HG02763 (cell line): ENCODE results near the gene ARL9.
"Not testable (repeated sequence)": the region's sequence is repeated elsewhere in the genome, so short reads cannot be mapped to it uniquely, and the experiment has no call there.

Experiments
- ATAC-seq: cut with Tn5 transposase; IDR thresholded peaks from one replicate; pipeline ENCODE4 v1.9.1; 2021; ENCODE audit warnings: mild to moderate bottlenecking, moderate library complexity; ENCODE audit not compliant: unreplicated experiment

Gene ARL9, protein sequence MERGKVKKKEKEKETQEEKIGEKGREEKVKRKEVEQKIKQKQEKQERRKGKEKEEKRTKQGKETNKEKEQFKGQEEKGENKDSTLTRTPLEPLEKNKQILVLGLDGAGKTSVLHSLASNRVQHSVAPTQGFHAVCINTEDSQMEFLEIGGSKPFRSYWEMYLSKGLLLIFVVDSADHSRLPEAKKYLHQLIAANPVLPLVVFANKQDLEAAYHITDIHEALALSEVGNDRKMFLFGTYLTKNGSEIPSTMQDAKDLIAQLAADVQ

DNA sequence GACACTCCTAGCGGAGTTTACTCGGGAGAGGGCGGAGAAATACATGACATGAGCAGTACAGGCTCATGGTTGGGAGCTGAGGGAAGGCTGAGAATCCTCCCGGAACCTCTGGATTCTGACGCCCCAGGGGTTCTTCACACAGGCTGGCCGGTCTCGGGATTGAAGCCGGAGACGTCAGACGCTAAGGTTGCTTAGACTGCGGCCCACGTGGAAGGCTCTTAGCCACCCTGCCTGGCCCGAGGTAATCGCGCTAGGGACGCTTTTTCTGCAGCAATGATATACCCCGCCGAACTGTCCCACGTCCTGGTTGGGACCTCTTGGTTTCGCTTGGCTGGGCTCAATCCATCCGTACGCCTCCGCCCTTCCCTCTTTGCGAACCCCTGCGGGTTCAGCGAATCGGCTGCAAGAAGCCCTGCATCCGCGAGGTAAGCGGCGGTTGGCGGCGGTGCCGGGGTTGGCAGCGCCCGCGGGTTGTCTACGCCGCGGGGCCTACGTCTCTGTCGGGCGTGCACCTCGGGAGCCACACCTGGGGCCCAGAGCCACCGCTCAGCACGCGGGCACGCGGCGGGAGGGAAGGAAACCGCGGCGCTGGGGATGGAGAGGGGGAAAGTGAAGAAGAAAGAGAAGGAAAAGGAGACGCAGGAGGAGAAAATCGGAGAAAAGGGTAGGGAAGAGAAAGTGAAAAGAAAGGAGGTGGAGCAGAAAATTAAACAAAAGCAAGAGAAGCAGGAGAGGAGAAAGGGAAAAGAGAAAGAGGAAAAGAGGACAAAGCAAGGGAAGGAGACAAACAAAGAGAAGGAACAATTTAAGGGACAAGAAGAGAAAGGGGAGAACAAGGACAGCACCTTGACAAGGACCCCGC lies at the start of gene ARL9:
ARL9 (plus strand) TSS at position 523 of the 862 bp plus-strand sequence; CDS start at position 595, 72 bp downstream.
- ATAC-seq, result peak; percentile 64

DNA sequence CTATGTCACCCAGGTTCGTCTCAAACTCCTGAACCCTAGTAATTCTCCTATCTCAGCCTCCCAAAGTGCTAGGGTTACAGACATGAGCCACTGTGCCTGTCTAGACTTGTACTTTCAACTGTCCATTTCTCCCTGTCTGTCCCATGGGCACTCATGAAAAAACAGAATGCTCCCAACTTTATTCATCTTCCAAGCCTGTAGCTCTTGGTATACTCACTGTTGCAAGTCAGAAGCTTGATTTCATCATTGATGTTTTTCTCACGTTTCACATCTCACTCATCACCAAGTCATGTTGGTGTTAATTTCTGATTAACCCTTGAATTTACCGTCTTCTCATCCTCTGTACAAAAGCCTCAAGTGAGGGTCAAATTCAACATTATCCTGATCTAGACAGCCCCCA lies 45.5 kb upstream of the ARL9 start:
- ATAC-seq, result no peak

DNA sequence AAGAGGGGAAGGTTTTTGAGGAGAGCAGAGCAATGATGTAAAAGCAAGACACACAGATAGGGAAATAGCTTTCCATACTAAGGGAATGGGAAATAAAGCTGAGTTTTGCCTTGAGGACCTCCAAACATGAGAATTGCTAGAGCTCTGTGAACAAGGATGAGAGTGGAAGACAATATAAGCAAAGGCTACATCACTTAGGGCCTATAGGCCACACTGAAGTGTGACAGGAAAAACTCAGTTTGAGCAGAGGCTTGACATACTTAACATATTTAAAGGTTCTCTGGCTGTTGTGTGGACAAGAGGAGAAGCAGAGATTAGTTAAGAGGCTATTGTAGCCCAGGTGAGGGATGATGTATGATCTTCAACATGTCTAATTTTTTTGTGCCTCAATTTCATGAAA lies 43.4 kb upstream of the ARL9 start:
- no peak for ATAC-seq

DNA sequence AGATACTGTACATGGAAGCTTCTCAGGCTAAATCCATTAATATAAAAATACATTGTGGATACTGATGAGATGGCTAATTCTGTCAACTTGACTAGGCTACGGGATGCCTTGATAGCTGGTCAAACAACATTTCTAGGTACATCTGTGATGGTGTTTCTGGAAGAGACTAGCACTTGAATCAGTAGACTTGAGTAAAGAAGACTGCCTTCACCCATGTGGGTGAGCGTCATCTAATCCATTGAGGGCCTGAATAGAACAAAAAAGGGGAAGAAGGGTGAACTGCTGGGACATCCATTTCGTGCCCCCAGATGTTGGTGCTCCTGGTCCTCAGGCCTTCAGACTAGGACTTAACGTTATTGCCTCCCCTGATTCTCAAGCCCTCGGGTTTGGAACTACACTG lies 41.9 kb upstream of the ARL9 start:
- no peak for ATAC-seq

DNA sequence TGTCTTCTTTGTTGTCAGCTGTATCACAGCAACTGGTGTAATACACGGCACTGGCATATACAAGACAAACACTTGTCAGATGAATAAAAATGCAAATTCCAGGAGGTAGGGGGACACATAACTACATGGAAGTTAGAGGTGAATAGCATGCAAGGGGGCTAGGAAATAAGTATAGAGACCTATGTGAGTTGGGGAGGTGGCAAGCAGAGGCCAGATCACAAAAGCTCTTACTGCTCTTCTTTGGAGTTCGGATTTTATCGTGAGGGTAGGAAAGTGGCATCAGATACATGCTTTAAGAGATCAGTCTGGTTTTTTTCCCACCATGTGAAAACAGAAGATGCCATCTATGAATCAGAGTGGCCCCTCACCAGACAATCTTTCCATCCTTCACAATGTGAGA lies 41.0 kb upstream of the ARL9 start:
- no peak for ATAC-seq

DNA sequence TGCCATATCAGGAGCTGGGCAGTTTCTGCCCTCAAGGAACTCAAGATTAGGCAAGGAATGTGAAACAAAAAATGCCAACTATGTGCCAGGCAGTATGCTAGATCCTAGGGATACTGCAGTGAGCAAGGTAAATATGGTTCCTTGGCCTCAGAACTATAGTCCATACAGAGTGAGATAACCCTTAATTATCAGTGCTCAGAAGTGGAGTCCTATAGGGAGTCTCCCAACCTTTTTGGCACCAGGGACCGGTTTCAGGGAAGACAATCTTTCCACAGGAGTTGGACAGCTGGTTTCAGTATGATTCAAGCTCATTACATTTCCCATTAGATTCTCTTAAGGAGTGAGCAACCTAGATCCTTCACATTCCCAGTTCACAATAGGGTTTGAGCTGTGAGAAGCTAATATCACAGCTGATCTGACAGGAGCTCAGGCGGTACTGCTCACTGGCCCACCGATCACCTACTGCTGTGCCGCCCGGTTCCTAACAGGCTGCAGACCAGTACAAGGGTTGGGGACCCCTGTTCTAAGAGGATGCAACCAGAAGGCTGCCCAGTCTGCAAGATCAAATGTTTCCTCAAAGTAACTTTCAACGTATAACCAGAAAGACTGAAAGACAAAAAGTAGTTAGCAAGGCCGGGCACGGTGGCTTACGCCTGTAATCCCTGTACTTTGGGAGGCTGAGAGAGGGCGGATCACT lies 39.8 kb upstream of the ARL9 start:
- no peak for ATAC-seq

DNA sequence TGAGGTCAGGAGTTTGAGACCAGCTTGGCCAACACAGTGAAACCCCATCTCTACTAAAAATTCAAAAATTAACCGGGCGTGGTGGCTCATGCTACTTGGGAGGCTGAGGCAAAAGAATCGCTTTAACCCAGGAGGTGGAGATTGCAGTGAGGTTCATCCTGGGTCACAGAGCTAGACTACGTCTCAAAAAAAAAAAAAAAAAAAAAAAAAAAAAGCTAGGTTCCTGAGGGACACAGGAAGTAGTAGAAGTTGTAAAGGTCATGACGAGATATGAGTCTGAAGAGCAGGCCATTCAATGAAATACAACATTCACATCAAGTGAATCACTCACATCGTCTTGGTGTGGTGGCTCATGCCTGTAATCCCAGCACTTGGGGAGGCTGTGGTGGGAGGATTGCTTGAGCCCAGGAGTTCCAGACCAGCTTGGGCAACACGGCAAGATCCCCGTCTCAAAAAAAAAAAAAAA lies 39.3 kb upstream of the ARL9 start:
- not testable (repeated sequence) for ATAC-seq

DNA sequence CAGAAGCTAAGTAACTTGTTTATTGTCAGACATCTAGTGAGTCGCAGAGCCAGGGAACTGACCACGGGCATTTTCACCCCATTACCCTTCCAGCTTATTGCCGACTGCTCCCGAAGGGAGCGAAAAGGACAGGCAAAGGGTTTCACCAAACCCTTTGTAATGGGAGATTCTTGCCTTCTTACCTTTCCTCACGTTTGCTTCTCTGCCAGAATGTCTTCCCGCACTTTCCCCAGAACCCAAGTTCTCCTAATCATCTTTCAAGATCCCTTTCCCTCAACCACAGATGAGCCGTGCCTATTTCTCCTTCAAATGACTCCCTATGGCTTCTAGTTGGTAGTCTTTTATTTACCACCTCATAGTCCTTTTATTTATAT lies 38.7 kb upstream of the ARL9 start:
- ATAC-seq, result no peak

DNA sequence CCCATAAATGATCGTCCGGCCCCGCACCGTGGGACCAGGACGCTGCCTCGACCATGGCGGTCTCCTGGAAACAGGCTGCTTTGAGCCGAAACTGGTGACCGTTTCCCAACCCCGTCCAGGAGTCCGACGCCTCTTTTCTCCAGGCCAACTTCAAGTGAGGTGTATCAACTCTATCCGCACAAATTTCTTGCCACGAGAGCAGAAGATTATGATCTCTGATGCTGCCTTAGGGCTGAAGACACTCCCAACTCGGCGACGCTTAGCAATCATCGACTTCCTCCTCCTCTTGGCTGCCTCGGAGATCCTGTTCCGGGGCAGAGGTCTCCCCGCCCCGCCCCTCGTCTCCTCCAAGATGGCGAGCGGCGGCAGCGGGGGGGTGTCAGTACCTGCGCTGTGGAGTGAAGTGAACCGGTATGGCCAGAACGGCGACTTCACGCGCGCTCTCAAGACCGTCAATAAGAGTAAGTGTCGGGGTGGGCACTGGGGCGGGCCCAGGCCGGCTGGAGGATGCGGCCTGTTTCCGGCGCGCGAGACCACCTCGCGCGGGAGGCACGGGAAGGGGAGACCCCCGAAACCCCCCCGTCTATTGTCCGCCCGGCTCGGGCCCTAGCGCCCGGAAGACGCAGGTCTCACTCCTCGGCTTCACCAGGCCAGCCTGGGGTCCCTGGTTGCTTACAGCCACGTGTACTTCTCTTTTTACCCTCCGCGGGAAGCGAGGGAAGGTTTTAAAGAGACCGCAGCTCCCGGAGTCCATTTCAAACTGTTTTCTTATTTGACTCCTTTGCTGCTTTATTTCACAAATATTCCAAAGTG lies 38.1 kb upstream of the ARL9 start, which contains the start of gene SRP72:
SRP72 (plus strand) TSS at position 334 of the 813 bp plus-strand sequence; CDS start at position 353, 19 bp downstream.
- ATAC-seq, result peak; percentile 92

DNA sequence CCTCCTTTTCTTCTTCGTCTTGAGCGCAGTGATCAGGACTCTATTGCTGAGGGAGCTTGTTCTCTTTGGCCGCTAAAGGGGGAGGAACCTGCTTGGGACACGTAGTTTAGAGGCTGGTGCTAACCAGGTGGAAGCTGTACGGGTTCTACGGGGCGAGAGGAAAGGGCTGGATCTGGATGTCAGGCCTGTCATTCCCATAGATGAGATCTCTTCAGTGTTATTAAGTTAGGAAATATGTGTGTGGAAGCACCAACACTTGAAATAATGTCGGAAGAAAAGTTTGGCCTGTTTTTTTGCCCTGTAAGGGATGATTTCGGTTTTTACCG lies 37.5 kb upstream of the ARL9 start:
- ATAC-seq, result peak; percentile 46

DNA sequence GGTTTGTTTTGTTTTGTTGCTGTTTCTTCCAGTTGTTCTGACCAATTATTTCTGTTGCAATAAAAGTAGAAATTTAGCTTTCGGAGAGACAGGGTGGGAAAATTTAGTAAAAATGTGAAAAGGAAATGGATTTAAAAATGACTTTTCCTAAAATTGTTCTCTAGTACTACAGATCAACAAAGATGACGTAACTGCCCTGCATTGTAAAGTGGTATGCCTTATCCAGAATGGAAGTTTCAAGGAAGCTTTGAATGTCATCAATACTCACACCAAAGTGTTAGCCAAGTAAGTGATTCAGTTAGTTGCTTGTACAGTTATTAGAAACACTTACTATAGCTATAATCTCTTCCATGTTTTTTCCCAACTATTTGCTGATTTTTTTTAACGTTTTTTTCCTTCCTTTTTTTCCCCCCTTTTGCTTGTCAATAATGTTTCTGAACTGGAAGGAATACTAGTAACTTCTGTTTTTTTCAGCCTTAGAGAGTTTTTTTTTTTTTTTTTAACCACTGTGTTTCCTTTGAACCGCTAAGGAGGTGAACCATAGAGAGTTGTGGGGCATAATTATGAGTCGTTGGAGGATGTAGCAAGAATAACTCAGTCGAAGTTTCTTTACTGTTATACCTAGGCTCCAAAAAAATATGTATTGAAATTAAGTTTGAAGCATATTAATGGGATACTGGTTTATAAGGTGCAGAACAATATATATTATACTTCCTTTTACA lies 35.9 kb upstream of the ARL9 start:
- ATAC-seq, result no peak

DNA sequence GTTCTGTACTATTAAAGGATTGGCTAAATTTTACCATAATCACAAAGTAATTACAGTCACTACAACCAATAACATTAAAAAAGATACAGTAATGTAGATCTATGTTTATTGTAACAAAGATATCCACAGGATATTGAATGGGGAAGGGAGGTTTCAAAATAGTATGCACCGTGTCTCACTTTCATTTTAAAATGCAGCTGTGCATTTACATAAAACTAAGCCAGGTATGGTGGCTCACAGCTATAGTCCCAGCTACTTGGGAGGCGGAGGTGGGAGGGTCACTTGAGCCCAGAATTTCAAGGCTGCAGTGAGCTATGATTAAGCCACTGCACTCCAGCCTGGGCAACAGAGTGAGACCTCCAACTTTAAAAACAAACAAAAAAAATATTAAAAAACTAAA lies 29.7 kb upstream of the ARL9 start:
- ATAC-seq, result no peak

DNA sequence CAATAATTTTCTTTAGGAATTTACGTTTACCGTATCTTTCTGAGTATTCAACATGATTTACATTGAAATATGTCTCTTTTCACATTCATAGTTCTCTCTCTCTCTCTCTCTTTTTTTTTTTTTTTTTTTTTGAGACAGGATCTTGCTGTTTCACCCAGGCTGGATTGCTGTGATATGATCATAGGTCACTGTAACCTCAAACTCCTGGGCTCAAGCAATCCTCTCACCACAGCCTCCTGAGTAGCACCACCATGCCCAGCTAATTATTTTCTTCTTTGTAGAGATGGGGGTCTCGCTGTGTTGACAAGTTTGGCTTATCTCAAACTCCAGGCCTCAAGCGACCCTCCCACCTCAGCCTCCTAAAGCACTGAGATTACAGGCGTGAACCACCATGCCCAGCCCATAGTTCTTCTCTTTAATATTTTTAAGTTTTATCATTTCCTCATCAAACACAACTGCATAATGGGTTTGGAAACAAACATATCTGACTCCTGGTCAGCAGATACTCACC lies 28.3 kb upstream of the ARL9 start:
- ATAC-seq, result no peak

DNA sequence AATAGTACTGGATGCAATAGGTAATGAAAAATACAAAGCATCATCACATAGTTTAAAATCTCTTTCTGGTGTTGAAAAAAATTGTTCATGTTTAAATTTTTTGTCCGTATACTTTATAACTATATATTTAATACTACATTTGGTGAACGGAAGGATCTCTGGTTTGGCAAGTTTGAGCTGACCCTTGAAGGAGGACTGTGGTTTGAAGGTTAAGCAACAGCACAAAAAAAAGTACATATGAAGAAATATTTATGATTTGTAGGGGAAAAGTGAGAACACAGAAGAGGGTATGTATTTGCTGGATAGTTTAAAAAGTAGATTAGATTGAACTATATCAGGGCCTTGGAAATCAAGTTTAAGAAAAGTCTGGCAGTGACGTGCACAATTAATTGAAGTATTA lies 24.9 kb upstream of the ARL9 start:
- no peak for ATAC-seq

DNA sequence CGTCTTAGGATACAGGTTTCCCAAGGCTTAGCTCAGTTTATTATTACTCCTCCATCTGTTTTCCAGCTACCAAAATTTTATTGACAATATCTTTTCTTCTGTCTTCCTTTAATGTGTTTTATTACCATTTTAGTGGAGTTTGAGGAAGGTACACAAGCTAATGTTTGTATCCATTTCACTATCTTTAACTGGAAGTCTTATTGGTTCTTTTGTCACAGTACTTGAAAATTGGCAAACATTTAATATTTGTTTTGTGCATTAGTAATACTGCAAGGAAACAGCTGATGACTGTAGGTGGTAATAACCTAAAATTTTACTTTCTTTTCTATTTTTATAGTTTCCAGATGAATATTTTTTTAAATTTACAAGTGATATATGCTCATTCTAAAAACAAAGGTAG lies 9.3 kb upstream of the ARL9 start:
- no peak for ATAC-seq

DNA sequence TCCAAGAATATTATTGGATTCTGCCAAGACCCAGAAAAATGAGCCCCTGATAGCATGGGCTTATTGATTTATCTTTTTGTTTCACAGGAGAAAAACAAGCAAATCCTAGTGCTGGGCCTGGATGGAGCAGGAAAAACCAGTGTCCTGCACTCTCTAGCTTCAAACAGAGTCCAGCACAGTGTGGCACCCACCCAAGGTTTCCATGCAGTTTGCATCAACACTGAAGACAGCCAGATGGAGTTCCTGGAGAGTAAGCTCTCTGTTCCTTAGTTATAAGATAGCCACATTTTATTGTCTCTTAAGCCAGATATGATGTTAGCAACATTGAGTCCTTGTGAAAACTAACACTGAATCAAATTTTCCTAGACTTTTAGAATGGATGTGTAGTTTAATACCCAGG lies 5.5 kb downstream of the ARL9 start:
- ATAC-seq, result no peak

DNA sequence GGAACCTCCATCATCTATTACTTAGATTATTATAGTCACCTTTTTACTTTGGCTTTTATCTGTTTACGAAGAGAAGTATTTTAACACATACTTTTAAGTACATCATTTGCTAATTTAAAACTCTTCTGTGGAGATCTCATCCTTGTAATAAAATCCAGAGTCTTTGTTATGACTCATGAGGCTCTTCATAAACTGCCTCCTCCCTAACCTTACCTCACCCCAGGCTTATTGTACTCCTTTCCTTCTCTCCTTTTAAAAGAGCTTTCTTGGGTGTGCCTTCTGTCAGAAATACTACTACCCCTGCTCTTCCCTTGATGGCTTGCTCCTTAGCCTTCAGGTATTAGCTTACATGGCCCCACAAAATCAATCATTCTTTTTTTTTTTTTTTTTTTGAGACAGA lies 6.6 kb downstream of the ARL9 start:
- ATAC-seq, result no peak

DNA sequence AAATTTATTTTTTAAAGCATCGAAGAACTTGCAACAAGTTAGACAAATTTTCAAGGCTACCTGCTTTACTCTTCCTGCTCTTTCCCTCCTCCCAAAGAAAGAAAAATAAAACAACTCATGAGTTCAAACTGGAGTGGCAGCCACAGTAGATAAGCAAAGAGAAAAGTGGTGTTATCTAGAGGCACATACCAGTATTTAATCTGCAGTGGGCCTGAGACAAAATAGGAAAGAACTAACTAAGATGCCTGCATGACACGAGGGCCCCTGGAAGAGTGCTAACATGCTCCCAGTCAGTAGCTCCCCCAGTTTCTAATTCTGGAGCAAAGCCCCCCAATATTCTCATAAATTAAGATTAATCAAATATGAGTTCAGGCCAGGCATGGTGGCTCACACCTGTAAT lies 7.9 kb downstream of the ARL9 start:
- ATAC-seq, result no peak

DNA sequence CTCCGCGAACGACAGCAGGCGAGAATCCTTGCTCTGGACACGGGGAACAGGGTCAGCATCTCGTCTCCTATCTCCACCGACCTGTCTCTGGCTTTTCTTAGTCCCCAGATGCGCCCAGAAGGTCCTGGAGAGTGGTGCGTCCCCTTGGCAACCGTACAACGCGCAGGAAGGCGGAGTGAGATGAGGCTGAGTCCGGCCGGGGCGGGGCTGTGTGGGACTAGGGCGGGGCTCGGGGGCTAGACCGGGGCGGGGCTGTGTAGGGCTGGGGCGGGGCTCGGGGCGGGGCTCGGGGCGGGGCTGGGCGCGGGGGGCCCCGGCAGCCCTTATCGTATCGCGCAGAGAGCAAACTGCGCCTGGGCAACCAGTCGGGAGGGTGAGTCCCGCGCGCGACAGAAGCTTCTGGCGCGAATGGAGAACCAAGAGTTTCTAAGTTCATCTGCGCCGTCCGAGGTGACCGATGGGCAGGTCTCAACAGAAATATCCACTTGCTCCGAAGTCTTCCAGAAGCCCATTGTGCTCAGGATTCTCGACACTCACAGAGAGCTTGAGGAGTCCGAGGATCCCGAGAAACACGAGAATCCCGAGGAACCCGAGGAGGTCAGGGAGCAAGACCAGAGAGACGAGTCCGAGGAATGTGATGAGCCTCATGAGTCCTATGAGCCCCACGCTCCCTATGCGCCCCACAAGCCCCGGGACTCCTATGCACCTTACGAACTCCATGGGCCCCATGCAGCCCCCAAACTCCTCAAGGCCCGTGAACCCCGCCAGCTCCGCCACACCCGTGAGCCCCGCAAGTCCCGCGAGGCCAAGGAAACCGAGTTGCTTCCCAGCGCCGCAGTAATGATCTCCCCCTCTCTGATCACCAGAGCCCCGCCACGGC lies 24.9 kb downstream of the ARL9 start:
- peak; percentile 96 for ATAC-seq
